ENCODE results near the gene C2CD4B. TPM values are rescaled to one million over a fixed set of nuclear protein-coding genes. Genes with fewer than 3 reads are reported as not detected.

The C2CD4B gene
- polyA plus RNA-seq, 2 of the 4 experiments (the other 2 are of a cell fraction): 0.06 to 0.63 TPM

- WGBS (ENCODE audit: missing lambda C conversion rate): 49% methylated on average over 6 of the region's 6 CpGs
- no peak for TF ChIP-seq HOXB13 (CRISPR knock-in tag; IDR thresholded peaks at IDR 0.05; ENCODE audit: low read depth)
- no peak for TF ChIP-seq CTCF (IDR thresholded peaks at IDR 0.05)
- TF ChIP-seq BCL3 (IDR thresholded peaks at IDR 0.05): no peak
- TF ChIP-seq HOXB5 (CRISPR knock-in tag; IDR thresholded peaks at IDR 0.05): no peak
- TF ChIP-seq NPAS2 (CRISPR knock-in tag; IDR thresholded peaks at IDR 0.05; ENCODE audit: borderline replicate concordance): no peak
- TF ChIP-seq HDAC2 (IDR thresholded peaks at IDR 0.05): no peak
- TF ChIP-seq, protein P1, sequence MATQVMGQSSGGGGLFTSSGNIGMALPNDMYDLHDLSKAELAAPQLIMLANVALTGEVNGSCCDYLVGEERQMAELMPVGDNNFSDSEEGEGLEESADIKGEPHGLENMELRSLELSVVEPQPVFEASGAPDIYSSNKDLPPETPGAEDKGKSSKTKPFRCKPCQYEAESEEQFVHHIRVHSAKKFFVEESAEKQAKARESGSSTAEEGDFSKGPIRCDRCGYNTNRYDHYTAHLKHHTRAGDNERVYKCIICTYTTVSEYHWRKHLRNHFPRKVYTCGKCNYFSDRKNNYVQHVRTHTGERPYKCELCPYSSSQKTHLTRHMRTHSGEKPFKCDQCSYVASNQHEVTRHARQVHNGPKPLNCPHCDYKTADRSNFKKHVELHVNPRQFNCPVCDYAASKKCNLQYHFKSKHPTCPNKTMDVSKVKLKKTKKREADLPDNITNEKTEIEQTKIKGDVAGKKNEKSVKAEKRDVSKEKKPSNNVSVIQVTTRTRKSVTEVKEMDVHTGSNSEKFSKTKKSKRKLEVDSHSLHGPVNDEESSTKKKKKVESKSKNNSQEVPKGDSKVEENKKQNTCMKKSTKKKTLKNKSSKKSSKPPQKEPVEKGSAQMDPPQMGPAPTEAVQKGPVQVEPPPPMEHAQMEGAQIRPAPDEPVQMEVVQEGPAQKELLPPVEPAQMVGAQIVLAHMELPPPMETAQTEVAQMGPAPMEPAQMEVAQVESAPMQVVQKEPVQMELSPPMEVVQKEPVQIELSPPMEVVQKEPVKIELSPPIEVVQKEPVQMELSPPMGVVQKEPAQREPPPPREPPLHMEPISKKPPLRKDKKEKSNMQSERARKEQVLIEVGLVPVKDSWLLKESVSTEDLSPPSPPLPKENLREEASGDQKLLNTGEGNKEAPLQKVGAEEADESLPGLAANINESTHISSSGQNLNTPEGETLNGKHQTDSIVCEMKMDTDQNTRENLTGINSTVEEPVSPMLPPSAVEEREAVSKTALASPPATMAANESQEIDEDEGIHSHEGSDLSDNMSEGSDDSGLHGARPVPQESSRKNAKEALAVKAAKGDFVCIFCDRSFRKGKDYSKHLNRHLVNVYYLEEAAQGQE (IDR thresholded peaks at IDR 0.05): no peak
- TF ChIP-seq TP53 (CRISPR knock-in tag; IDR thresholded peaks at IDR 0.05): no peak
- no peak for TF ChIP-seq KDM5A (IDR thresholded peaks at IDR 0.05)
- no peak for TF ChIP-seq HOXA7 (CRISPR knock-in tag; IDR thresholded peaks at IDR 0.05)
- no peak for TF ChIP-seq MAFK (IDR thresholded peaks at IDR 0.05; ENCODE audit: partially characterized antibody)
- no peak; a peak in 1 of 6 replicates for ATAC-seq
- Histone ChIP-seq H3K4me1 (no peaks in the 10 kb centered on the region), H3K4me2 (no peak overlapping the region), H3K9me3 (no peaks in the 10 kb centered on the region), H3K4me3 (no peak overlapping the region), H3K27ac (no peak overlapping the region)
- CTCF ChIA-PET: interaction anchor here (0.7 to 2.2 kb wide), 2 partner anchors 8 to 65 kb away, joined by 3 to 8 read pairs; no protein-coding TSS in a partner anchor
- POLR2A ChIA-PET: no interaction called here
- FAIRE-seq: no peak
- DNase-seq (ENCODE audit: low read depth in 1 of 2, low spot score in 1 of 2): no peak
Observed at GRCh38 chr15:62149729-62150128, 15.4 kb downstream of the C2CD4B start.

DNA sequence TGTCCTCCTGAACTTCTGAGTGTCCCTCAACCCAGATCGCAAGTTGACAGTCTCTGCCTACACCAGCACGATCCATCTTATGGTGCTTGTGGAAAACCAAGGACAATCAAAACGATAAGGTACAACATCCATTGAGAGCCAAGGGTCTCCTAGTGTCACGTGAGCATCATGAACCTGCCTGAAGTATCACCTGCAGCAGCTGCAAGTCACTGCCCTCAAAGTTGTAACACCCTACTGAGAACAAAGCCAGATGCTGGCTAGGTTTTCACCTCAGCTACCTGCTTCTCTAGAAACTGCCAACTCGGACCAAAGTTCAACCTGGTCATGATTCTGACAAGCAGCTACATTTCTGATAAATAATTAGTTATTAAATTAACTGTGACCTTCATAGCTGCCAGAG lies 17.5 kb downstream of the C2CD4B start:
- Histone ChIP-seq H3K9me3 (no peaks in the 10 kb centered on the region; the same call in 2 of the 3 replicates), H3K4me1 (no peaks in the 10 kb centered on the region), H3K4me3 (no peak overlapping the region), H3K27ac (no peak overlapping the region), H3K4me2 (no peak overlapping the region)
- FAIRE-seq (no peak), ATAC-seq (no peak), DNase-seq (ENCODE audit: low read depth in 1 of 2, low spot score in 1 of 2) (no peak)
- WGBS (ENCODE audit: missing lambda C conversion rate): 36% methylated on average over 5 of the region's 5 CpGs
- ChIA-PET POLR2A (no interaction called here), CTCF (no interaction called here)
- no peak for TF ChIP-seq KDM1A (IDR thresholded peaks at IDR 0.05; ENCODE audit: low read depth)
- no peak for TF ChIP-seq FOSL2 (IDR thresholded peaks at IDR 0.05)
- no peak for TF ChIP-seq FOSL2 (CRISPR knock-in tag; IDR thresholded peaks at IDR 0.05)
- no peak for TF ChIP-seq CEBPB (IDR thresholded peaks at IDR 0.05)
- TF ChIP-seq RFX5 (IDR thresholded peaks at IDR 0.05): no peak
- TF ChIP-seq BCL3 (IDR thresholded peaks at IDR 0.05): no peak
- TF ChIP-seq NFE2L2 (conservative IDR thresholded peaks at IDR 0.05; ENCODE audit: low read length): no peak
- no peak for TF ChIP-seq RAD21 (conservative IDR thresholded peaks at IDR 0.05 in 1 of 2, IDR thresholded peaks at IDR 0.05 in 1 of 2)

Data from A549 (cell line).